Left ventricle myocardium inferior (tissue), 1 donor: ENCODE data around the gene SGSM2. TPM values are rescaled to one million over a fixed set of nuclear protein-coding genes. Genes with fewer than 3 reads are reported as not detected.

ENCODE experiments used
- DNase-seq: peaks from one replicate; pipeline ENCODE4 v3.0.0-alpha.2; 2020
- H3K27ac ChIP-seq: fragments of 200-600 bp; replicated peaks from 2 replicates; pipeline ENCODE4 v1.8.0; 2021
- H3K27me3 ChIP-seq: fragments of 200-600 bp; 2 replicates; pipeline ENCODE4 v1.8.0; 2021; ENCODE audit warnings: low read depth
- H3K36me3 ChIP-seq: fragments of 200-600 bp; 2 replicates; pipeline ENCODE4 v1.8.0; 2021
- H3K4me1 ChIP-seq: fragments of 200-600 bp; 2 replicates; pipeline ENCODE4 v1.8.0; 2021
- H3K4me3 ChIP-seq: fragments of 200-600 bp; 2 replicates; pipeline ENCODE4 v1.8.0; 2021; ENCODE audit warnings: mild to moderate bottlenecking, moderate library complexity
- H3K9me3 ChIP-seq: fragments of 200-600 bp; replicated peaks from 2 replicates; pipeline ENCODE4 v1.8.0; 2021
- CTCF ChIP-seq: fragments of 200-600 bp; IDR thresholded peaks from 2 replicates; pipeline ENCODE4 v1.8.0; 2021; ENCODE audit warnings: antibody characterized with exemption, mild to moderate bottlenecking, borderline replicate concordance
- intact Hi-C: fragments of 100-400 bp; cut with micrococcal nuclease; formaldehyde crosslinking; loops from one replicate; pipeline ENCODE4 v1.11.0; 2022
- total RNA-seq: library from RNA; stranded (reverse); fragmentation: NEBNext Ultra II Directional; extraction: Animal tissue kit (Norgen Biotek cat#: 25700); gene quantifications from one replicate; pipeline ENCODE4 v1.2.1, GENCODE V29; 2021
- donor health status: DM: no; HTN: yes; CAD: no; lungs with severe emphysema.

The SGSM2 gene
- total RNA-seq, 1 donor from 2014 or later, result 24.5 TPM

DNA sequence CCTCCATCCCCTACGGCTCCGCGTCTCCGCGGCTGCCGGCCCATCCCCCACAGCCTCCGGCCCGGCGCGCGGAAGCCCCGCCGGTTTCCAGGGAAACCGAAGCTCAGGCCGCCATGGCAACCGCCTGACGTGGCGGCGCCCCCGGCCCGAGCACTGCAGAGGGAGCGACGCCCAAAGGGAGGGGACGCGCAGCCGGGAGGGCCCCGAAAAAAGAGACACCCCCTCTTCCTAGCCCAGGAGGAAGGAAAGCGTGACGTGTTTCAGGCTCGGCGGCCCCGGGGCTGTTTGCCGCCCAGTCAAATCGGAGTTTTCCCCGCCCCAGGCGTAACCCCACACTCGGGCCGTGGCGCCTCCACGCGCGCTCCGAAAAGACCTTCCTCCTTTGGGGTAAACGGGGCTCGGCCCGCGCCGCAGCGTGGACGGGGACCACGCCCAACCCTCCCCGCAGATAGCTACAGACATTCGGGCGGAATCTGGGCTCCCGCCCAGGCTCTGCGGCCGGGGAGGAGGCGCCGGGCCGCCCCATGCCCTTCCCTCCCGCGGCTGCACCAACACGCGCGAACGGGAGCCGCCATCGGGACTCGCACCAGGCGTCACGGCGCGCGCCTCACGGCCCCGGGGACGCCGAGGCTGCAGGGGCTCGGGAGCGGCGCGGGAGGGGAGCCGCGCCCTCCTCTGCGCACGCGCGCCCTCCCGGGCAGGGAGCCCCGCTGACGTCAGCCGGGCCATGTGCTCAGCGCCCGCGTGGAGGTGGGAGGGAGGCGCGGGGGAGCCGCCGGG is 56.1 kb downstream of the SGSM2 start:
- peaks cover 85% of the 10 kb centered on the region for H3K4me1 ChIP-seq
- H3K27ac ChIP-seq, result peak overlapping the region; percentile 99
- peak overlapping the region; percentile 89 for H3K4me3 ChIP-seq
- no peaks in the 10 kb centered on the region for H3K36me3 ChIP-seq
- intact Hi-C loops, result no loop called here
- peak; percentile 93 for DNase-seq
- H3K9me3 ChIP-seq, result no peaks in the 10 kb centered on the region
- H3K27me3 ChIP-seq, result no peaks in the 10 kb centered on the region
- TF ChIP-seq CTCF, result no peak

GRCh38 chr17:2393954-2394749 is 56.9 kb downstream of the SGSM2 start:
- DNase-seq, result no peak
- no peaks in the 10 kb centered on the region for H3K36me3 ChIP-seq
- no peaks in the 10 kb centered on the region for H3K9me3 ChIP-seq
- intact Hi-C loops, result no loop called here
- peak overlapping the region; percentile 99 for H3K27ac ChIP-seq
- no peak for TF ChIP-seq CTCF
- H3K4me3 ChIP-seq, result peak overlapping the region; percentile 89
- no peaks in the 10 kb centered on the region for H3K27me3 ChIP-seq
- H3K4me1 ChIP-seq, result peaks cover 92% of the 10 kb centered on the region

- intact Hi-C loops, result no loop called here
- no peaks in the 10 kb centered on the region for H3K36me3 ChIP-seq
- peak overlapping the region; percentile 89 for H3K4me3 ChIP-seq
- DNase-seq, result no peak
- peaks cover 90% of the 10 kb centered on the region for H3K4me1 ChIP-seq
- no peak for TF ChIP-seq CTCF
- H3K9me3 ChIP-seq, result no peaks in the 10 kb centered on the region
- H3K27ac ChIP-seq, result peak overlapping the region; percentile 99
- H3K27me3 ChIP-seq, result no peaks in the 10 kb centered on the region
Measured at GRCh38 chr17:2394775-2395201, 57.5 kb downstream of the SGSM2 start.

- no peaks in the 10 kb centered on the region for H3K36me3 ChIP-seq
- H3K9me3 ChIP-seq, result no peaks in the 10 kb centered on the region
- intact Hi-C loops, result no loop called here
- DNase-seq, result no peak
- TF ChIP-seq CTCF, result peak; percentile 24
- H3K27ac ChIP-seq, result peak overlapping the region; percentile 99
- H3K4me1 ChIP-seq, result peaks cover 90% of the 10 kb centered on the region
- peak overlapping the region; percentile 87 for H3K4me3 ChIP-seq
- no peaks in the 10 kb centered on the region for H3K27me3 ChIP-seq
Measured at GRCh38 chr17:2395258-2396181, 58.2 kb downstream of the SGSM2 start.

DNA sequence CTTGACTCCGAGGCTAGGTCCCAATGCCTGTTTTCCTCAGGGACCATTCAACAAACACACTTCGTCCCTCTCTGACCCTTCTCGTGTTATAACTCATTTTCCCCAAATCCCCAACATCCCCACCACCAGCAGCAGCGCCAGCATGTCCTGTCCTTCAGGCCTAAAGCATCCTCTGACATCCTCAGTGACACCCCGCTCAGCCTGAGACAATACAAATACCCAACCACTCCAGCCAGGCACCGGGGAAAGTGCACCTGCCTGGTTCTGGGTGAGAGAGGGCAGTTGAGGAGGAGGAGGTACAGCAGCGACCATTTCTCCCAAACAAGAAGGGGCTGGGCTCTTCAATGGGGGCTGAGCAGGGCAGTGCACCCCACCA is 58.9 kb downstream of the SGSM2 start:
- peak overlapping the region; percentile 87 for H3K4me3 ChIP-seq
- TF ChIP-seq CTCF, result no peak

More for the DNA sequence above, 58.9 kb downstream of the SGSM2 start:
- peaks cover 87% of the 10 kb centered on the region for H3K4me1 ChIP-seq
- no peaks in the 10 kb centered on the region for H3K27me3 ChIP-seq
- no peaks in the 10 kb centered on the region for H3K9me3 ChIP-seq
- H3K36me3 ChIP-seq, result no peaks in the 10 kb centered on the region
- intact Hi-C loops, result no loop called here
- H3K27ac ChIP-seq, result peak overlapping the region; percentile 99
- DNase-seq, result no peak
